Muscle of arm (tissue), 12 donors: ENCODE measurements around the gene TPGS1. TPM values are rescaled to one million over a fixed set of nuclear protein-coding genes. Genes with fewer than 3 reads are reported as not detected.
A peak's percentile ranks its signal among the peaks of the same experiment; 100 is the strongest.

Experiments used
- DNase-seq: peaks from one replicate; pipeline ENCODE4 v3.0.0-alpha.2; 2013
- polyA plus RNA-seq, 12 donors: library from polyadenylated mRNA; unstranded; fragments of 120-200 nt; gene quantifications; one replicate each; pipeline ENCODE4 v1.2.1, GENCODE V29; 2013; ENCODE audit not compliant: insufficient read length in 12 of 12

Gene TPGS1
- polyA plus RNA-seq, 12 donors: 2.8 to 26.4 (median 4.6) TPM; not detected in 1

DNA sequence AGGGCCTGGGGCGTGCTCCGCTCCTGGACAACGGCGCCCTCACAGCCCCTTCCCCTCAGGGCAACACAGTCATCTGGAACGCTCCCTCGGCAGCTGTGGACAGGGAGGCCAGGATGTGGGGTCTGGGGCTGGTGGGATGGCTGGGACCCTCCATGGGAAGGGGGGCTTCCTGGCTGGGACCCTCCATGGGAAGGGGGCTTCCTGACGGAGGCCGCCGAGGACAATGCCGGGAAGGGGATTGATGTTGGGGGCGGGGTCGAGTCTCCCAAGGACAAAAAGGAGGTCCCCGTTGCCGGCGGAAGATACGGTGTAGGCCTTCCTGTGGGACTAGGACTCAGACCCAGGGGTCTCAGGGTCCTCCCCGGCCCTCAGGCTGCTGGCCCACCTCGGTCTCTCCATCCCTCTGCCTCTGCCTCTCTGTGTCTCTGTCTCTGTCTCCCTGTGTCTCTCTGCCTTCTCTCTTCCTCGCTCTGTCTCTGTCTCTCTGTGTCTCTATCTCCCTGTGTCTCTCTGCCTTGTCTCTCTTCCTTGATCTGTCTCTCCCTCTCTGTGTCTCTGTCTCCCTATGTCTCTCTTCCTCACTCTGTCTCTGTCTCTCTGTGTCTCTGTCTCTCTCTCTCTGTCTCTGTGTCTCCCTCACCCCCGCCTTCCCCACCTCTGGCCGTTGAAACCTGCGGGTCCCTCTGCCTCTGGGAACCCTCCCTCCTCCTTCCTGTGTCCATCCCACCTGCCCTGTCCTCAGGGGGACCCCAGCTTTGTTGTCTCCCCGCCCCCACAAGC, 13.7 kb upstream of the TPGS1 start:
- DNase-seq: no peak

- DNase-seq: no peak
Measured at GRCh38 chr19:494171-495080, 12.9 kb upstream of the TPGS1 start.

- no peak for DNase-seq
Measured at GRCh38 chr19:495081-495401, 12.3 kb upstream of the TPGS1 start.

- DNase-seq: no peak
Measured at GRCh38 chr19:495402-496111, 11.7 kb upstream of the TPGS1 start.

DNA sequence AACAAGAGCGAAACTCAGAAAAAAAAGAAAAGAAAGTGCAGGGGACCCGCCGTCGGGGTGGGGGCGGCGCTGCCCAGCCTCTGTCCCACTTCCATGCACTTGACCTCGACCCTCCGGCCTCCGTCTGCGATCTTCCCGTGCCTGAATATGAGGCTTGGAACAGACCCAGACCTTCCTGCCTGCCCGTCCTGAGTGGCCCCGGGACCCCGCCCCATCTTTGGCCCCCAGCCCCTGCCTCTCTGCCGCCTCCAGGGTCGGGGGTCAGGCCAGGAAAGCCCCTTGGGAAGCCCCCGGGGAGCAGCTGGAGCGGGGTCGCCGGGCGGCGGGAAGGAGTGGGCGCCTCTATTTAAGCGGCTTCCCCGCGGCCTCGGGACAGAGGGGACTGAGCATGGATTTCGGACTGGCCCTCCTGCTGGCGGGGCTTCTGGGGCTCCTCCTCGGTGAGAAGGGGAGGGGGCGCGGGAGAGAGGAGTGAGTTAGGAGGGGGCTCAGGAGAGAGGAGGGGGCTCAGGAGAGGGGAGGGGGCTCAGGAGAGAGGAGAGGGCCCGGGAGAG, 11.1 kb upstream of the TPGS1 start, which contains the start of gene MADCAM1:
TSS of gene MADCAM1 (plus strand) at position 375 of the 554 bp plus-strand sequence. CDS start at position 389, 14 bp downstream.
- DNase-seq: no peak

DNA sequence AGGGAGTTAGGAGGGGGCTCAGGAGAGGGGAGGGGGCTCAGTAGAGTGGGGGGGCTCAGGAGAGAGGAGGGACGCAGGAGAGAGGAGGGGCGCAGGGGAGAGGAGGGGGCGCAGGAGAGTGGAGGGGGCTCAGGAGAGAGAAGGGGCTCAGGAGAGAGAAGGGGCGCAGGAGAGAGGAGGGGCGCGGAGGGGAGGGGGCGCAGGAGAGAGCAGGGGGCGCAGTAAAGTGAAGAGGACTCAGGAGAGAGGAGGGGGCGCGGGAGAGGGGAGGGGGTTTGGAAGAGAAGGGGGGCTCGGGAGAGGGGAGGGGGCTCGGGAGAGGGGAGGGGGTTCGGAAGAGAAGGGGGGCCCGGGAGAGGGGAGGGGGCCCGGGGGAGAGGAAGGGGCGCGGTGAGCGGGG, 10.3 kb upstream of the TPGS1 start:
- DNase-seq: no peak

GRCh38 chr19:497491-497868, 9.8 kb upstream of the TPGS1 start:
- no peak for DNase-seq

DNA sequence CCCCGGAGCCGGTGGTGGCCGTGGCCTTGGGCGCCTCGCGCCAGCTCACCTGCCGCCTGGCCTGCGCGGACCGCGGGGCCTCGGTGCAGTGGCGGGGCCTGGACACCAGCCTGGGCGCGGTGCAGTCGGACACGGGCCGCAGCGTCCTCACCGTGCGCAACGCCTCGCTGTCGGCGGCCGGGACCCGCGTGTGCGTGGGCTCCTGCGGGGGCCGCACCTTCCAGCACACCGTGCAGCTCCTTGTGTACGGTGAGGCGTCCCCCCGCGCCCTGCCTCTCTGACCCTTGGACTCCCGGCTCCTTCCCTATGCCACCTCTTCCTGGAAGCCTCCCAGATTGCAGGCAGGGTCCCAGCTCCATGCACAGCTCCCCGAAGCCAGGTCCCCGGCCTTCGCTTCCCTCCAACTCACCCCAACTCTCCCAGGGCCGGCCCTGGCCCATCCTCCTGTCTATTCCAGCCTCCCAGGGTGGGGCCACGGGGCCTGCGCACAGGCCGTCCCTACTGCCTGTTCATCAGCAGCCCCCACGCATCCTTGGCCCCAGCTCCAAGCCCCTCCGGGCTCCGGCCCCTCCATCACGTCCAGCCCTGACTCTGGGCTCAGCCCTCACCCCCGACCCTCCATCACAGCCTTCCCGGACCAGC, 9.3 kb upstream of the TPGS1 start:
- DNase-seq: no peak

DNA sequence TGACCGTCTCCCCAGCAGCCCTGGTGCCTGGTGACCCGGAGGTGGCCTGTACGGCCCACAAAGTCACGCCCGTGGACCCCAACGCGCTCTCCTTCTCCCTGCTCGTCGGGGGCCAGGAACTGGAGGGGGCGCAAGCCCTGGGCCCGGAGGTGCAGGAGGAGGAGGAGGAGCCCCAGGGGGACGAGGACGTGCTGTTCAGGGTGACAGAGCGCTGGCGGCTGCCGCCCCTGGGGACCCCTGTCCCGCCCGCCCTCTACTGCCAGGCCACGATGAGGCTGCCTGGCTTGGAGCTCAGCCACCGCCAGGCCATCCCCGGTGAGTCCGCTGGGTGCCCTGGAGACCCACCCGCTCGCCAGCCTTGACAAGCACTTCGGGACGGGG, 8.8 kb upstream of the TPGS1 start:
- no peak for DNase-seq

GRCh38 chr19:498977-499623, 8.2 kb upstream of the TPGS1 start:
- no peak for DNase-seq

GRCh38 chr19:501646-502045, 5.7 kb upstream of the TPGS1 start:
- no peak for DNase-seq

- DNase-seq: no peak
Measured at GRCh38 chr19:504616-505015, 2.7 kb upstream of the TPGS1 start.

GRCh38 chr19:506404-507285, 652 bp upstream of the TPGS1 start:
- DNase-seq: peak; percentile 100

DNA sequence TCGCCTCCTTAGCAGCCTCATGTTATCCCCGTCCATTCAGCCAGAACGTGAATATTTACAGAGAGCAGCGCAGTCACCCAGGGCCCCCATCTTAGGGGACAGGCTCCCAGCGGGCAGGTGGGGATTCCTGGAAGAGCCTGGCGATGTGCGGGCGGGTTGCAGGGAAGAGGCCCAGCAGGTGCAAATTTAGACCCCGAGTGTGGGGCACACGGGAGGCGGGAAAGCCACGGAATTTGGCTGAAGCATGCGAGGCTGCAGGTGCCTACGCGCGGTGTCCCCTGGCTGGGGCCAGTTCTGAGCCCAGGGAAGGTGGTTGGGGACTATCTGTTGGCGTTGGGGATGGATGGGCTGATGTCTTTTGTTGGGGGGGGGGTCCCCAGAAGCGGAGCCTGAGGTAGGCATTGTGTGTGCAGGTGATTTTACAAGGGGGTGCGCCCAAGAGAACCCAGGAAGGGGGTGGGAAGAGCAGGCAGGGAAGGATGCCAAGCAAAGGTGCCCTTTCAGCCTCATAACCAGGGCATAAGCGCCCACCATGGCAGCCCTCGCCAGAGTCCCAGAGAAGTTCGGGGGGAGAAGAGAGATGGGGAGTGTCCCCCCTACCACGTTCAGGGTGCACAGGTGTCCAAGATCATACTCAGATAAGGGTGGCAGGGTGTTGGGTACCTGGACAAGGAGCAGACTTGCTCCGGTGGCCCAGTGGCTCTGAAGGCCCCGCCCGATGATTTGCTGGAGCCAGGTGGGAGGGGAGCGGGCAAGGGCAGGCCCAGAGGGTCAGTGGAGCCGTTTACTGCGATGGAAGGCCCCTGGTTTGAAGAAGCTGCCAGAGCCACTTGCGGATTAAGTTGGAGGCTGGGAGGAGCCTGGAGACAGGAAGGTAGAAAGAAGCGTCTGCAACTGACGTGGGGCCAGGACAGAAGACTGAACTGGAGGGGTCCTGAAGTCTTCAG, 1.2 kb downstream of the TPGS1 start:
- DNase-seq: no peak

GRCh38 chr19:510606-511100, 3.4 kb downstream of the TPGS1 start:
- DNase-seq: peak; percentile 78

DNA sequence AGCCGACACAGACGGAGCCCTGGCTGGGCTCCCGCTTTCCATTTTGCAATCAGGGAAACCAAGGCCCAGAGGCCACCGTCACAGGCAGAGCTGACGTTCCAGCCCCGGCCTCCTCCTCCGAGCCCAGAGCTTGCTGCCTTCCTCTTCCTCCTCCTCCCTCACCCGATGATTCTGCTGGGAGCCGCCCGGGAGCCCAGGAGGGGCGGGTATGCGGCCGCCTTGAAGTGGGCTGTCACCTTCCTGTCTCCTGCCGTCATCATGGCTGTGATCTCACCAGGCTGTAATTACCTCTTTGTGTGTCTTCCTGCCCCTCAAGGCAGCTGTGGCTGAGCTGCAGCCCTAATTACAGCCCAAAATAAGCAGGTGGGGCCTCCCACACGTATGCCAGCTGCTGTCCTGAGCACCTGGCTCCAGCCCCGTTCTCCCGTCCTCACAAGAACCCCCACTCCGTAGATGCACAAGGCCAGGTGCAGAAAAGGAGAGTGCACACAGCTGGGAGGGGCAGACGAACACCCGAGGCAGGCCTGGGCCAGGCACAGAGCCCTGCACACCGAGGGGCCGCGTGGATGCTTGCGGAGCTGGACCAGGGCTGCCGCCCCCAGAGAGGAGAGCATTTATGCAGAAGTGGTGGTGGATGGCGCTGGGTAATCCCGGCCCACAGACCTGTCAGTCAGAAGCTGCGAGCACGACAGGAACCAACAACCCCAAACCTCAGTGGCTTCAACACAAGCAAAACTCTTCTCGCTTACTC, 4.0 kb downstream of the TPGS1 start:
- DNase-seq: no peak

- DNase-seq: no peak
Measured at GRCh38 chr19:512547-513365, 5.5 kb downstream of the TPGS1 start.
